ENCODE results near the gene RPS27A. TPM values are rescaled to one million over a fixed set of nuclear protein-coding genes. Genes with fewer than 3 reads are reported as not detected.
A peak's percentile ranks its signal among the peaks of the same experiment; 100 is the strongest.
"Not testable (repeated sequence)": the region's sequence is repeated elsewhere in the genome, so short reads cannot be mapped to it uniquely, and the experiment has no call there.

RPS27A gene
- total RNA-seq, 4 donors from 2014 or later, result 314 to 1,603 (median 586) TPM

DNA sequence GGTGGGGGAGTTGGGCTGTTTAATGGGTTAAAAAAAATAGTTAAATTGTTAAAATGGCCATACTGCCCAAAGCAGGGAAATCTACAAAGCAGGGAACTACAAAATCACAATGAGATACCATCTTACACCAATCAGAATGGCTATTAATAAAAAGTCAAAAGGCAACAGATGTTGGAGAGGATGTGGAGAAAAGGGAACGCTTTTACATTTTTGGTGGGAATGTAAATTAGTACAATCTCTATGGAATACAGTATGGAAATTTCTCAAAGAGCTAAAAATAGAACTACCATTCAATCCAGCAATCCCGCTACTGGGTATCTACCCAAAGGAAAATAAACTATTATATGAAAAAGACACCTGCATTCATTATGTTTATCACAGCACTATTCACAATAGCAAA is 27.5 kb upstream of the RPS27A start:
- no peak for DNase-seq

DNA sequence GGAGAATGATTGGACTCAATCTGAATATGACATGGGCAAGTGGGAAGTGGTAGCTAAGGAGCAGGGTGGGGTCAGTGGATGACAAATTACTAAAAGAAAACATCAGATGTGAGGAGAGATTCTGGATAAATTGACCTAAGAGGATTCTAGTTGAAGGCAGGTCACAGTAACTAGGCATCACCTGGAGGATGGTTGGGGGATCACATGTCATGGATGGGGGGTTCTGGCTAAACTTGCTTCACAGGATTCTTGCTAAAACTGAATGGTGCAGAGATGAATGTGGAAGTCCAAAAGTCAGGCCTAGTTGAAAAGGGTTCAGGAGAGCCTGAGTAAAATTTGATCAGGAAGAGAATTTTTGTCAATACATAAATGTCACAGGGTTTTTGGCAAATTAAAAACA is 18.7 kb upstream of the RPS27A start:
- TF ChIP-seq, protein P1, sequence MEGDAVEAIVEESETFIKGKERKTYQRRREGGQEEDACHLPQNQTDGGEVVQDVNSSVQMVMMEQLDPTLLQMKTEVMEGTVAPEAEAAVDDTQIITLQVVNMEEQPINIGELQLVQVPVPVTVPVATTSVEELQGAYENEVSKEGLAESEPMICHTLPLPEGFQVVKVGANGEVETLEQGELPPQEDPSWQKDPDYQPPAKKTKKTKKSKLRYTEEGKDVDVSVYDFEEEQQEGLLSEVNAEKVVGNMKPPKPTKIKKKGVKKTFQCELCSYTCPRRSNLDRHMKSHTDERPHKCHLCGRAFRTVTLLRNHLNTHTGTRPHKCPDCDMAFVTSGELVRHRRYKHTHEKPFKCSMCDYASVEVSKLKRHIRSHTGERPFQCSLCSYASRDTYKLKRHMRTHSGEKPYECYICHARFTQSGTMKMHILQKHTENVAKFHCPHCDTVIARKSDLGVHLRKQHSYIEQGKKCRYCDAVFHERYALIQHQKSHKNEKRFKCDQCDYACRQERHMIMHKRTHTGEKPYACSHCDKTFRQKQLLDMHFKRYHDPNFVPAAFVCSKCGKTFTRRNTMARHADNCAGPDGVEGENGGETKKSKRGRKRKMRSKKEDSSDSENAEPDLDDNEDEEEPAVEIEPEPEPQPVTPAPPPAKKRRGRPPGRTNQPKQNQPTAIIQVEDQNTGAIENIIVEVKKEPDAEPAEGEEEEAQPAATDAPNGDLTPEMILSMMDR (IDR thresholded peaks at IDR 0.05), result no peak
- no peak for TF ChIP-seq POLR2A (IDR thresholded peaks at IDR 0.05)

More for the DNA sequence above, 27.5 kb upstream of the RPS27A start:
- peaks cover 0 to 3% (median 0%) of the 10 kb centered on the region in 4 donors for H3K9me3 ChIP-seq
- no peak for TF ChIP-seq POLR2A (IDR thresholded peaks at IDR 0.05)
- TF ChIP-seq, protein P1 (IDR thresholded peaks at IDR 0.05), result no peak
- H3K27me3 ChIP-seq, result no peaks in the 10 kb centered on the region
- no peak overlapping the region for H3K4me3 ChIP-seq
- H3K4me1 ChIP-seq, result no peaks in the 10 kb centered on the region
- no peaks in the 10 kb centered on the region for H3K36me3 ChIP-seq
- H3K27ac ChIP-seq, result no peak overlapping the region

DNA sequence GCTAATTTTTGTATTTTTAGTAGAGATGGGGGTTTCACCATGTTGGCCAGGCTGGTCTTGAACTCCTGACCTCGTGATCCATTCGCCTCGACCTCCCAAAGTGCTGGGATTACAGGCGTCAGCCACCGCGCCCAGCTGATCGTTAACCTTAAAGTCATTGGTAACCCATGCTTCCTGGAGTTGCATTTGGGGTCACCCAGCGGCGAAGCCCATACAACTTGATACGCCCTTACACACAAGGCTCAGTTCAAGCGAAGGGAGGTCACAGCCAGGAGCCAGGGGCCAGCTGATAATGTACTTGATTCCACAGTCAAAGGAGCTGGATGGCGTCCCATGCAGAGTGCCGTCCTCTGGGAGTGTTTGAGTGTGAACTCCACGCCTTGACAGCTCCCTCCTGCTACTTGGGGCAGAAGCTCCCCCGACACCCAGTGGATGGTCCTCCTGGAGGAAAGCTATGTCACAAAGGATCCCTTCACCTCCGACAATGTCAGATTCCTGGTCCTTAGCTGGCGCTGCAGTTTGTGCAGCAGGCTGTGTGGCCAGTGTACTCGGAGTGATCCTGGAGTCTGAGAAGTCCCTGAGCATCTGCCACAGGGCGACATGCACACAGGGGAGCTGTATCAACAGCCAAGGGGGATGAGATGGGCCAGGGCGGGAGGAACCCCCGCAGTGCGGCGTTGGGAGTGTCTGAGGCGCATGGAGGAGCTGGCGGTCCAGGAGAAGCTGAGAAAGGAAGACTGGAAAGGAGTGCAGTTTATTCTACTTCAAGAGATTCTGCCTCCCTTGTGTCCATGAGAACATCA is 8.3 kb upstream of the RPS27A start:
- peak in 1 of 3 donors; percentile 50 for DNase-seq
- Histone ChIP-seq H3K36me3 (no peaks in the 10 kb centered on the region), H3K27me3 (no peaks in the 10 kb centered on the region), H3K27ac (peak overlapping the region; percentile 91 to 96 (median 93)), H3K4me3 (peak overlapping the region; percentile 76 to 92 (median 83)), H3K9me3 (no peaks in the 10 kb centered on the region), H3K4me1 (peaks cover 0 to 3% (median 0%) of the 10 kb centered on the region in 4 donors)
- TF ChIP-seq POLR2A (IDR thresholded peaks at IDR 0.05), result no peak
- TF ChIP-seq, protein P1 (IDR thresholded peaks at IDR 0.05), result no peak

More for the DNA sequence above, 18.7 kb upstream of the RPS27A start:
- H3K36me3 ChIP-seq, result no peaks in the 10 kb centered on the region
- no peak overlapping the region for H3K27ac ChIP-seq
- no peaks in the 10 kb centered on the region for H3K4me1 ChIP-seq
- H3K4me3 ChIP-seq, result no peak overlapping the region
- no peaks in the 10 kb centered on the region for H3K27me3 ChIP-seq
- H3K9me3 ChIP-seq, result no peaks in the 10 kb centered on the region
- DNase-seq, result no peak

DNA sequence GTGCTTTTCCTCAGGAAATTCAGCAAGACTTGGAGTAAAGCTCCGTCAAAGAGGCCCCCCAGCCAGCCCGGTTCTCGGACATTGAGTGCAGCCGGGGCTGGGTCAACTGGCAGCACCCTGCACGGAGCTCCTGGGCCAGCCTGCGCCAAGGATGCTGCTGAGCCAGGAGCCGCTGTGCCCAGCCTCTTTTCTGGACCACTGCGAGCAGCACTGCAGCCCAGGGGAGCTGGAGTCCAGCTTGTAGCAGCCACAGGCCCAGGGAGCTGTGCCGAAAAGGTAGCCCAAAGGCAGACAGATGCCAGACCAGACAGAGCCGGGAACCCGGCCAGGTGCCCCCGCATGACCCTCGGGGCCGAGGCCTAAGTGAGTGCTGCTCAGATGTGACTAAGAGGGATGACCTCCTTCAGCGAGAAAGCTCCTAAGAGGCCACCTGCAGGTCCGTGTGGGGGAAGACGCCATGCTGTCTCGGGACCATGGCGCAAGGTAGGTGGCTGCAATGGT is 7.7 kb upstream of the RPS27A start:
- DNase-seq, result no peak
- Histone ChIP-seq H3K9me3 (no peaks in the 10 kb centered on the region), H3K36me3 (no peaks in the 10 kb centered on the region), H3K4me3 (no peak overlapping the region), H3K27me3 (no peaks in the 10 kb centered on the region), H3K27ac (peak overlapping the region in 1 of 4 donors; percentile 96), H3K4me1 (peaks cover 0 to 3% (median 0%) of the 10 kb centered on the region in 4 donors)
- TF ChIP-seq, protein P1 (IDR thresholded peaks at IDR 0.05), result no peak
- no peak for TF ChIP-seq POLR2A (IDR thresholded peaks at IDR 0.05)

DNA sequence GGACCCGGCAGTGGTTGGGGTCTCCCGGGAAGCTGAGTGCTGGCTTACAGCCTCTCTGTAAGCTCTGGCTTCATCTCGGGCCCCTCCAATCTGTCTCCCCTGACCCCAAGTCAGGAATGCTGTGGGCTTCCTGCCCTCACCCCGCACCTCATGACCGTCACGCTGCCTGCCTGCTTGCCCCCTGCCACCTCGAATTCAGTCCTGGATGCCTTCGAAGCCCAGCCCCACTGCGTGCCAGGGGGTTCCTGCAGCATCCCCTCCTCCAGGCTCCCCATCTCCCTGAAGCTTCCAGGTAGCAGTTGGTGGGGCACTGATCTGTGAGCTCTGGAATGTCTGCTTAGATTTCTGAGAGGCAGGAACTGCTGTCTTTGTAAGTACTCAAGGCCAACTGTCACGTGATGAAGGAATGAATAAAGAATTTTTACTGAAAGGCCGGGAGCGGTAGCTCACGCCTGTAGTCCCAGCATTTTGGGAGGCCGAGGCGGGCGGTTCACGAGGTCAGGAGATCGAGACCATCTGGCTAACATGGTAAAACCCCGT is 6.9 kb upstream of the RPS27A start:
- H3K27ac ChIP-seq, result peak overlapping the region in 1 of 4 donors; percentile 31
- no peaks in the 10 kb centered on the region for H3K27me3 ChIP-seq
- no peaks in the 10 kb centered on the region for H3K36me3 ChIP-seq
- no peak overlapping the region for H3K4me3 ChIP-seq
- no peaks in the 10 kb centered on the region for H3K9me3 ChIP-seq
- TF ChIP-seq, protein P1 (IDR thresholded peaks at IDR 0.05), result no peak
- no peak for TF ChIP-seq POLR2A (IDR thresholded peaks at IDR 0.05)
- DNase-seq, result no peak
- peaks cover 0 to 3% (median 0%) of the 10 kb centered on the region in 4 donors for H3K4me1 ChIP-seq

DNA sequence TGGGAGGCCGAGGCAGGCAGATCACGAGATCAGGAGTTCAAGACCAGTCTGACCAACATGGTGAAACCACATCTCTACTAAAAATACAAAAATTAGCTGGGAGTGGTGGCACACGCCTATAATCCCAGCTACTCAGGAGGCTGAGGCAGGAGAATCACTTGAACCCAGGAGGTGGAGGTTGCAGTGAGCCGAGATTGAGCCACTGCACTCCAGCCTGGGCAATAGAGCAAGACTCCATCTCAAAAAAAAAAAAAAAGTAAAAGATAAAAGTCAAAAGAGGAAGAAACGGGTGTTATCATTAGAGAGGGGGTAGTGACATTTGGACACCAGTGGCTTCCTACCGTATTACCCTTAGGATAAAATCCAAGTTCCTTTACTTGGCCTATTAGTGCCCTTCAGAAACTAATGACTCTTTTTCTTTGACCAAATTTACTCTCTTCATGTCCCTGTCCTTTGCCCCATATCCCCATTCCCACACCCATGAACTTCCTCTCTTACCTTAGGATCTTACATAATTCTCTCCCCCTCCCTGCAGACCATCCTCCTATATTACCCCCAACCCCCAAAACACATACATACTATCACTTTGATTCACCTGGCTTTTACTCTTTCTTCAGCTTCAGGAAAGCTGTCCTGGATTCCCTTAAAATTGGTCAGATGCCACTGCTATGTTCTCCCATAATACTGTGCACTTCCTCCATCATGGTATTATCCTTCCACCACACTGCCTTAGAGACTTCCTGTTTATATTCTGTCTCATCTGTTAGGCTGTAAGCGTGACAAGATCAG is 4.9 kb upstream of the RPS27A start:
- H3K27me3 ChIP-seq, H3K36me3 ChIP-seq, H3K9me3 ChIP-seq, DNase-seq, H3K4me1 ChIP-seq: not testable (repeated sequence)
- Histone ChIP-seq H3K27ac (peak overlapping the region; percentile 45 to 66 (median 57)), H3K4me3 (peak overlapping the region in 1 of 4 donors; percentile 15)

Measured in Peyer's patch (tissue), 4 donors.